NCI-H2196 (cell line): Measurements from ENCODE around the gene CEBPG.

ENCODE experiments used
- DNase-seq: peaks from one replicate; lab custom pipeline; 2025; ENCODE audit not compliant: unreplicated experiment; lab: John Stamatoyannopoulos, UW

Gene CEBPG

DNA sequence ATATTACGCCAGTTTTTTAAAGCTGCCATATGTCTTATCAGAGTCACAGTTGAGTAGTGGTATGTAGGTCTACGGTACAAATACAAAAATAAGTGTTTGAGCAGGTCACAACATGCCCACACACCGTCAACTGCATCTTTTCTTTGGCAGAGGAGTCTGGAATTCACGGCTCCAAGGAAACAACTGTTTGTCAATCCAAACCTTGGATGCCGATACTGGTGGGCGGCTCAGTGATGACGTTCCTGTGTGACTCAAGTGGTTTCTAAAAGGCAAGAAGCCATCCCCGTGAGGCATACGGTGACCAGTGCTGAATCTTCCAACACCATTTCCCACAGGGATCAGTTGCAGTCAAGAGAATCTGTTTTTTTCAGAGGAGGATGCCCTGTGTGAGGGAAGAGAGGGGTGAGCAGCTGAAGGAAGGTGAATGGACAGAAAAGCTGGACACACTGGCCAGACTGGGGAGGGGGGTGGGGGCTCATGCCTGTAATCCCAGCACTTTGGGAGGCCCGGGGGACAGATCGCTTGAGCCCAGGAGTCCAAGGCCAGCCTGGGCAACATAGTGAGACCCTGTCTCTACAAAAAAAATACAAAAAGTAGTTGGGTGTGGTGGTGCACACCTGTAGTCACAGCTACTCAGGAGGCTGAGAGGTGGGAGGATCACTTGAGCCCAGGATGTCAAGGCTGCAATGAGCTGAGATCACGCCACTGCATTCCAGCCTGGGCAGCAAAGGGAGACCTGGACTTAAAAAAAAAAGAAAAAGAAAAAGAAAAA is 22.8 kb upstream of the CEBPG start:
- no peak for DNase-seq

GRCh38 chr19:33355535-33355934 is 18.0 kb upstream of the CEBPG start:
- no peak for DNase-seq

DNA sequence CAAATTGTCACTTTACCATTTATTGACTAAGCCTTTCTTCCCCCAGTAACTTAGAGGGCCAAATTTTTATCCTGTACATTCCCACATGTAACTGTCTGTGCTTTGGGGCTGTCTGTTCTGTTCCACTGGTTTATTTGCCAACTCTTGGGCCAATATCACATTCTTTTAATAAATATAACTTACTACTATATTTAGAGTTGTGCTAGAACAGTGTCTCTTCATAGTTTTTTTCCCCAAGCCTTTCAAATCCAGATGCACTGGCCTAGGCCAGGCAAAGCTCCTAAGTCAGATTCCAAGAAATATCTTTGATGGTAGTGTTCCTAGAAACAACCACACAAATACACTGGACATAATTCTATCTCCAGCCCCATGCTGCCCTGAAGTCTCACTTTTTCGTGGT is 16.0 kb upstream of the CEBPG start:
- DNase-seq, result no peak

- no peak for DNase-seq
Observed at GRCh38 chr19:33358408-33358807, 15.1 kb upstream of the CEBPG start.

DNA sequence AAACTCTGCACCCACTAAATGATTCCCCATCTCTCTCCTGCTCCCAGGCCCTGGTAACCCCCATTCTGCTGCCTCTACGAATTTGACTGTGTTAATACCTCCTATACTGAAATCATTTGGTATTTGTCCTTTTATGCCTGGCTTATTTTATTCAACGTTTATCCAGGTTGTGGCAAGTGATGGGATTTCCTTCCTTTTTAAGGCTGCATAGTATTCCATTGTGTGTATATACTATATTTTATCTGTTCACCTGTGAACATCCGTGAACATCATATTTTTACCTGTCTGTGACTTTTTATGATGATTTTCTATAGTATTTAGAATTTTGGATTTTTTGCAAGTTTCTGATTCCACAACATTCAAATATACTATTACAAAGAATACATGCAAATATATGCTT is 13.9 kb upstream of the CEBPG start:
- no peak for DNase-seq

GRCh38 chr19:33362508-33363228 is 10.8 kb upstream of the CEBPG start:
- no peak for DNase-seq

- DNase-seq, result no peak
Observed at GRCh38 chr19:33363476-33363875, 10.0 kb upstream of the CEBPG start.

DNA sequence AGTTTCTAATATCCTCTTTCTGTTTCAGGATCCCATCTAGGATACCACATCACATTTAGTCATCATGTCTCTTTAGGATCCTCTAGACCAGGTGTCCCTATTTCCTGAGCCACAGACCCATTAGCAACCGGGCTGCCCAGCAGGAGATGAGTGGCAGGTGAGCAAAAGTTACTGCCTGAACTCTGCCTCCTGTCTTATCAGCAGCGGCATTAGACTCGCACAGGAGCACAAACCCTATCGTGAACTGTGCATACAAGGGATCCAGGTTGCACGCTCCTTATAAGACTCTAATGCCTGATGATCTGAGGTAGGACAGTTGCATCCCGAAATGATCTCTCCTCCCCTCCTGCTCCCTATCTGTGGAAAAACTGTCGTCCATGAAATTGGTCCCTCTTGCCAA is 7.8 kb upstream of the CEBPG start:
- DNase-seq, result no peak

DNA sequence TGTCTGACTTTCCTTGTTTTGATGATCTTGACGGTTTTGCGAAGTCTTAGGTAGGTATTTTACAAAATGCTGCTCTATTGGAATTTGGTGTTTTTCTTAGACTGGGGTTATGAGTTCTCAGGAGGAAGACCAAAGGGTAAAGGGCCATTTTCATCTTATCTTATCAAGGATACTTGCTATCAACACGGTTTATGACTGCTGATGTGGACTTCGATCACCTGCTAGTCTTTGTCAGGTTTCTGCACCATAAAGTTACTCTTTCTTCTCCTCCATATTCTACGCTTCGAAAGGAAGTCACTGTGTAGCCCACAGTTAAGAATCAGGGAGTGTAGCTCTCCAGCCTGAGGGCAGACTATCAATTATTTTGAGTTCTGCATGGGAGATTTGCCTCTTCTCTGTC is 7.4 kb upstream of the CEBPG start:
- DNase-seq, result no peak

- no peak for DNase-seq
Observed at GRCh38 chr19:33366897-33367296, 6.6 kb upstream of the CEBPG start.

- DNase-seq, result no peak
Observed at GRCh38 chr19:33368074-33368864, 5.2 kb upstream of the CEBPG start.

GRCh38 chr19:33370783-33371182 is 2.7 kb upstream of the CEBPG start:
- no peak for DNase-seq

DNA sequence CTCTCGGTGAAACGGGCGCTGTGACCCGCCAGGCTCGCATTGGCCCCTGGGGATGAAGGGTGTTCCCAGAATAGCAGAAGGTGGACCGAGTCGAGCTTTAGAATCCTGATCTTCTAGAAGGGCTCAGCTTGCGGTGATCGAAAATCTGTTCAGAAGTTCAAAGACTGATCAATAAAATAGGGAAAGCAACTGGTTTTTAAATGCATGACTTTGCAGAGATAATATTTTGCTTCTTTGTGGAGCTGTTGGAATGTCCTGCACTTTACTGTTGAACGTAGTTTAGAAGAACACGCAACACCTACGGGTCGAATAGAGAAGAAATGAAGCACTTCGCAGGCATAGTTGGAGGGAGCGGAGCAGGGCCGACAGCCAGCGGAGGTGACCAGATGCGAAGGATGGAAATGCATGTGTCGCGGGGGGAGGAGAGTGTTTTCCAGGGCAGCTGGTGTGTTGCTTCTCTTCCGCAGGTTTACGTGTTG is 766 bp downstream of the CEBPG start:
- DNase-seq, result no peak

DNA sequence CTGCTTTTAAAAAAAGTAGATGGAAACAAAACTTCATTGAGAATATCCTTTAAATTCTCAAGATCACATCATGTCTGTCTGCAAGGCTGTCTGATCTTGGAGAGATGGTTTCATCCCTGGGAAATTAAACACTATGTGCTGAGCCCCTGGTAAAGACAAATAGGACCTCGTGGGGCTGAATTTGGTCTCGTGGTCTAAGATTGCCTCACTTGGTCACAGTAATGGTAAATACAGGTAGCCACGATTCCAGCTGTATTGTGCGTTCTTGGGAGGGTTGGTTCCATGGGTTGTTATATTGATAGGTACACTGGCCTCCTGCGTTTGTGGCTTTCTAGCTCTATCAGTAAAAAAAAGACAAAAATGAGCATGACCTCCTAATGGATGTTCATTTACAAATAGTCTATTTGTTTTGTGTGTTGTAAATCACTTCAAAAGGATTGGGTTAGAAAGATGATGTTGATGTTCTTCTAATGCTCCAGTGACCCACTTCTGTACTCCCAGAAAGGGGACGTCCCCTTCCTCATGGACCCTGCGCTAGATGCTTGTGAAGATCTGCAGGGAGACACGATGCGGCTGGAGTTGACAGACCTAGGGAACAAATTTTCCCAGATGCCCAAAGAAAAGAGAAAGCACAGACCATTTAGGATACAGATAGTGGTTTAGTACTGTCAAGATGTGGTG is 1.8 kb downstream of the CEBPG start:
- DNase-seq, result no peak

GRCh38 chr19:33375837-33376159 is 2.3 kb downstream of the CEBPG start:
- no peak for DNase-seq

DNA sequence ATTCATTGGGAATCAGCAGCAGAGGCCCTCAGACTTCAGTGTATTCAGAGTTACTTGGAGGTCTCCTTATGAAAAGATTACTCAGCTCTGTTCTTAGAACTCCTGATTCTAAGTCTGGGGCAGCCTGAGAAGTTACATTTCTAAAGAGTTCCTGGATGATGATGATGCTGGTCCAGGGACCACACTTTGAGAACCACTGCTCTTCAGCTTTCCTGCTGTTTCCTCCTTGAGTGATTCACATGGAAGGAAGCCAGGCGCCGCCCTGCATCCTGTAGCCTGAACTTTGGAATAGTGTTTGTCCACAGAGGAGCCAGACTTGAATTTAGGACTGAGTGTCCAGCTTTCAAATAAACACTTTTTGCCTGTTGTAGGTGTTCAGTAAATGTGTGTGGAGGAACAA is 2.9 kb downstream of the CEBPG start:
- no peak for DNase-seq

DNA sequence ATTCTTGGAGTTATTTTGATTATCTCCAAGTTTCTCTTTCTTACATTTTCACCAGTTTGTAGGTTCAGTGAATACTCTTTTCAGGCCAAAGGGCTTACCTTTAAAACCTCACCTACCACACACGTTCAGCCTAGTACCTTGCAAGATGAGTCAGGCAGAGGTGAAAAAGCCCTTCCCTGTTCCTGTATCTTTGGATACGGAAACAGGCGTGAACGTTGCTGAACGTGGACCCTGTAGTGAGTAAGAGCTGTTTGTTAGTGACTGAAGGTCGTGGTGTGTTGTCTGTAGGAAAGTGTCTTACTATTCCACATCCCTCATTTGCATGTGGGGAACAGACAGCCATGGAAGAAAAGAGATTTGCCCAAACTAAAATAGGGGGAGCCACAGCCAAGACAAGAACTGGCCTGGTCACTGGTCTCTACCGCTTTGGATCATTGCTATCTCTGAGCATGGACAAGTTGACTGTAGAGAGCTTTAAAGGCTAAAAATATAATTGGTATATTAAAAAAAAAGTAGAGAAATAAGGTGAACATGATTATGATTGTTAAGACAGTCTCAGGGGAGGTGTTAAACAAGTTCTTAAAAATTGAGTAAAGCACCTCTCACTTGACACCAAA is 3.5 kb downstream of the CEBPG start:
- DNase-seq, result no peak

GRCh38 chr19:33377586-33378475 is 4.3 kb downstream of the CEBPG start:
- DNase-seq, result no peak

- DNase-seq, result no peak
Observed at GRCh38 chr19:33379151-33379829, 5.8 kb downstream of the CEBPG start.
